GM12878 (cell line): Measurements from ENCODE around the gene RNF34.

ENCODE experiments used
- BCL3 ChIP-seq: IDR thresholded peaks from 2 replicates; pipeline ENCODE4 v1.6.1; 2011; ENCODE audit warnings: borderline replicate concordance, low read depth, mild to moderate bottlenecking, moderate library complexity, low read length; ENCODE audit not compliant: insufficient read depth, poor library complexity, severe bottlenecking
- BHLHE40 ChIP-seq, 2 experiments: fragments of 450-650 bp in 1 of 2; IDR thresholded peaks; 2 replicates each; pipeline ENCODE4 v1.6.1; 2011 to 2017; ENCODE audit warnings: low read depth in 2 of 2, borderline replicate concordance in 1 of 2, improper control_type of control experiment in 1 of 2, low read length in 1 of 2, mild to moderate bottlenecking in 1 of 2
- BRCA1 ChIP-seq: IDR thresholded peaks from 2 replicates; pipeline ENCODE4 v1.6.1; 2011; ENCODE audit warnings: low read depth, low read length, improper control_type of control experiment
- HDAC2 ChIP-seq: fragments of 200-600 bp; sonication (generic); IDR thresholded peaks from 2 replicates; pipeline ENCODE4 v1.6.1; 2017
- POLR2A ChIP-seq: IDR thresholded peaks from 2 replicates; pipeline ENCODE4 v1.6.1; 2011; ENCODE audit warnings: low read depth, mild to moderate bottlenecking, low read length
- RAD51 ChIP-seq: fragments of 450-650 bp; IDR thresholded peaks from 2 replicates; pipeline ENCODE4 v1.6.1; 2016; ENCODE audit warnings: moderate library complexity, mild to moderate bottlenecking, inconsistent platforms
- SREBF1 ChIP-seq: IDR thresholded peaks from 2 replicates; pipeline ENCODE4 v1.6.1; 2012; ENCODE audit warnings: mild to moderate bottlenecking, low read length
- SUPT20H ChIP-seq: IDR thresholded peaks from 2 replicates; pipeline ENCODE4 v1.6.1; 2011; ENCODE audit warnings: low read depth, mild to moderate bottlenecking, low read length, moderate library complexity, borderline replicate concordance; ENCODE audit not compliant: control insufficient read depth
- ZNF274 ChIP-seq: IDR thresholded peaks from one replicate; pipeline ENCODE4 v1.8.0; 2011; ENCODE audit not compliant: insufficient read length, insufficient read depth
- TF ChIP-seq, protein P1 (sequence below), 3 experiments: IDR thresholded peaks in 2 of 3; conservative IDR thresholded peaks in 1 of 3; 2 replicates each; pipeline ENCODE4 v1.5.1; 2011; ENCODE audit warnings: low read depth in 3 of 3, low read length in 3 of 3, mild to moderate bottlenecking in 3 of 3, control low read depth in 2 of 3, moderate library complexity in 2 of 3, inconsistent platforms in 1 of 3, mixed read lengths in 1 of 3; ENCODE audit not compliant: control insufficient read depth in 2 of 3, insufficient read depth in 1 of 3; ENCODE audit errors: extremely low read depth in 1 of 3
- TF ChIP-seq, protein P2 (sequence below): fragments of 450-650 bp; formaldehyde crosslinking; IDR thresholded peaks from 2 replicates; pipeline ENCODE4 v1.5.0; 2022; ENCODE audit warnings: mild to moderate bottlenecking, missing genetic modification characterization
- TF ChIP-seq, protein P3 (sequence below): fragments of 450-650 bp; formaldehyde crosslinking; IDR thresholded peaks from 2 replicates; pipeline ENCODE4 v1.4.0; 2022; ENCODE audit warnings: mild to moderate bottlenecking, moderate library complexity
- TF ChIP-seq, protein P4 (sequence below): IDR thresholded peaks from 2 replicates; pipeline ENCODE4 v1.6.1; 2012; ENCODE audit warnings: low read depth, low read length, improper control_type of control experiment
- TF ChIP-seq, protein P5 (sequence below): fragments of 450-650 bp; IDR thresholded peaks from 2 replicates; pipeline ENCODE4 v1.6.1; 2017; ENCODE audit warnings: borderline replicate concordance

- TF ChIP-seq SUPT20H, result no peak
- no peak for TF ChIP-seq ZNF274
- TF ChIP-seq, protein P1, sequence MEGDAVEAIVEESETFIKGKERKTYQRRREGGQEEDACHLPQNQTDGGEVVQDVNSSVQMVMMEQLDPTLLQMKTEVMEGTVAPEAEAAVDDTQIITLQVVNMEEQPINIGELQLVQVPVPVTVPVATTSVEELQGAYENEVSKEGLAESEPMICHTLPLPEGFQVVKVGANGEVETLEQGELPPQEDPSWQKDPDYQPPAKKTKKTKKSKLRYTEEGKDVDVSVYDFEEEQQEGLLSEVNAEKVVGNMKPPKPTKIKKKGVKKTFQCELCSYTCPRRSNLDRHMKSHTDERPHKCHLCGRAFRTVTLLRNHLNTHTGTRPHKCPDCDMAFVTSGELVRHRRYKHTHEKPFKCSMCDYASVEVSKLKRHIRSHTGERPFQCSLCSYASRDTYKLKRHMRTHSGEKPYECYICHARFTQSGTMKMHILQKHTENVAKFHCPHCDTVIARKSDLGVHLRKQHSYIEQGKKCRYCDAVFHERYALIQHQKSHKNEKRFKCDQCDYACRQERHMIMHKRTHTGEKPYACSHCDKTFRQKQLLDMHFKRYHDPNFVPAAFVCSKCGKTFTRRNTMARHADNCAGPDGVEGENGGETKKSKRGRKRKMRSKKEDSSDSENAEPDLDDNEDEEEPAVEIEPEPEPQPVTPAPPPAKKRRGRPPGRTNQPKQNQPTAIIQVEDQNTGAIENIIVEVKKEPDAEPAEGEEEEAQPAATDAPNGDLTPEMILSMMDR (IDR thresholded peaks at IDR 0.05 in 2 of 3, conservative IDR thresholded peaks at IDR 0.05 in 1 of 3; ENCODE audit: control insufficient read depth in 2 of 3, extremely low read depth in 1 of 3, insufficient read depth in 1 of 3, low read depth in 3 of 3, low read length in 3 of 3), result no peak
- TF ChIP-seq, protein P2, sequence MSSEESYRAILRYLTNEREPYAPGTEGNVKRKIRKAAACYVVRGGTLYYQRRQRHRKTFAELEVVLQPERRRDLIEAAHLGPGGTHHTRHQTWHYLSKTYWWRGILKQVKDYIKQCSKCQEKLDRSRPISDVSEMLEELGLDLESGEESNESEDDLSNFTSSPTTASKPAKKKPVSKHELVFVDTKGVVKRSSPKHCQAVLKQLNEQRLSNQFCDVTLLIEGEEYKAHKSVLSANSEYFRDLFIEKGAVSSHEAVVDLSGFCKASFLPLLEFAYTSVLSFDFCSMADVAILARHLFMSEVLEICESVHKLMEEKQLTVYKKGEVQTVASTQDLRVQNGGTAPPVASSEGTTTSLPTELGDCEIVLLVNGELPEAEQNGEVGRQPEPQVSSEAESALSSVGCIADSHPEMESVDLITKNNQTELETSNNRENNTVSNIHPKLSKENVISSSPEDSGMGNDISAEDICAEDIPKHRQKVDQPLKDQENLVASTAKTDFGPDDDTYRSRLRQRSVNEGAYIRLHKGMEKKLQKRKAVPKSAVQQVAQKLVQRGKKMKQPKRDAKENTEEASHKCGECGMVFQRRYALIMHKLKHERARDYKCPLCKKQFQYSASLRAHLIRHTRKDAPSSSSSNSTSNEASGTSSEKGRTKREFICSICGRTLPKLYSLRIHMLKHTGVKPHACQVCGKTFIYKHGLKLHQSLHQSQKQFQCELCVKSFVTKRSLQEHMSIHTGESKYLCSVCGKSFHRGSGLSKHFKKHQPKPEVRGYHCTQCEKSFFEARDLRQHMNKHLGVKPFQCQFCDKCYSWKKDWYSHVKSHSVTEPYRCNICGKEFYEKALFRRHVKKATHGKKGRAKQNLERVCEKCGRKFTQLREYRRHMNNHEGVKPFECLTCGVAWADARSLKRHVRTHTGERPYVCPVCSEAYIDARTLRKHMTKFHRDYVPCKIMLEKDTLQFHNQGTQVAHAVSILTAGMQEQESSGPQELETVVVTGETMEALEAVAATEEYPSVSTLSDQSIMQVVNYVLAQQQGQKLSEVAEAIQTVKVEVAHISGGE (CRISPR knock-in tag), result no peak
- TF ChIP-seq, protein P3, sequence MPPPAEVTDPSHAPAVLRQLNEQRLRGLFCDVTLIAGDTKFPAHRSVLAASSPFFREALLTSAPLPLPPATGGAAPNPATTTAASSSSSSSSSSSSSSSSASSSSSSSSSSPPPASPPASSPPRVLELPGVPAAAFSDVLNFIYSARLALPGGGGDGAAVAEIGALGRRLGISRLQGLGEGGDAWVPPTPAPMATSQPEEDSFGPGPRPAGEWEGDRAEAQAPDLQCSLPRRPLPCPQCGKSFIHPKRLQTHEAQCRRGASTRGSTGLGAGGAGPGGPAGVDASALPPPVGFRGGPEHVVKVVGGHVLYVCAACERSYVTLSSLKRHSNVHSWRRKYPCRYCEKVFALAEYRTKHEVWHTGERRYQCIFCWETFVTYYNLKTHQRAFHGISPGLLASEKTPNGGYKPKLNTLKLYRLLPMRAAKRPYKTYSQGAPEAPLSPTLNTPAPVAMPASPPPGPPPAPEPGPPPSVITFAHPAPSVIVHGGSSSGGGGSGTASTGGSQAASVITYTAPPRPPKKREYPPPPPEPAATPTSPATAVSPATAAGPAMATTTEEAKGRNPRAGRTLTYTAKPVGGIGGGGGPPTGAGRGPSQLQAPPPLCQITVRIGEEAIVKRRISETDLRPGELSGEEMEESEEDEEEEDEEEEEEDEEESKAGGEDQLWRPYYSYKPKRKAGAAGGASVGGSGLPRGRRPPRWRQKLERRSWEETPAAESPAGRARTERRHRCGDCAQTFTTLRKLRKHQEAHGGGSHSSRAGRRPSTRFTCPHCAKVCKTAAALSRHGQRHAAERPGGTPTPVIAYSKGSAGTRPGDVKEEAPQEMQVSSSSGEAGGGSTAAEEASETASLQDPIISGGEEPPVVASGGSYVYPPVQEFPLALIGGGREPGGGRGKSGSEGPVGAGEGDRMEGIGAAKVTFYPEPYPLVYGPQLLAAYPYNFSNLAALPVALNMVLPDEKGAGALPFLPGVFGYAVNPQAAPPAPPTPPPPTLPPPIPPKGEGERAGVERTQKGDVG (CRISPR knock-in tag), result no peak
- TF ChIP-seq, protein P4, sequence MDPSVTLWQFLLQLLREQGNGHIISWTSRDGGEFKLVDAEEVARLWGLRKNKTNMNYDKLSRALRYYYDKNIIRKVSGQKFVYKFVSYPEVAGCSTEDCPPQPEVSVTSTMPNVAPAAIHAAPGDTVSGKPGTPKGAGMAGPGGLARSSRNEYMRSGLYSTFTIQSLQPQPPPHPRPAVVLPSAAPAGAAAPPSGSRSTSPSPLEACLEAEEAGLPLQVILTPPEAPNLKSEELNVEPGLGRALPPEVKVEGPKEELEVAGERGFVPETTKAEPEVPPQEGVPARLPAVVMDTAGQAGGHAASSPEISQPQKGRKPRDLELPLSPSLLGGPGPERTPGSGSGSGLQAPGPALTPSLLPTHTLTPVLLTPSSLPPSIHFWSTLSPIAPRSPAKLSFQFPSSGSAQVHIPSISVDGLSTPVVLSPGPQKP, result no peak
- no peak for TF ChIP-seq BRCA1
- TF ChIP-seq RAD51, result no peak
- no peak for TF ChIP-seq BHLHE40 (IDR thresholded peaks at IDR 0.05; ENCODE audit: borderline replicate concordance in 1 of 2, low read depth in 2 of 2, low read length in 1 of 2)
- TF ChIP-seq, protein P5, sequence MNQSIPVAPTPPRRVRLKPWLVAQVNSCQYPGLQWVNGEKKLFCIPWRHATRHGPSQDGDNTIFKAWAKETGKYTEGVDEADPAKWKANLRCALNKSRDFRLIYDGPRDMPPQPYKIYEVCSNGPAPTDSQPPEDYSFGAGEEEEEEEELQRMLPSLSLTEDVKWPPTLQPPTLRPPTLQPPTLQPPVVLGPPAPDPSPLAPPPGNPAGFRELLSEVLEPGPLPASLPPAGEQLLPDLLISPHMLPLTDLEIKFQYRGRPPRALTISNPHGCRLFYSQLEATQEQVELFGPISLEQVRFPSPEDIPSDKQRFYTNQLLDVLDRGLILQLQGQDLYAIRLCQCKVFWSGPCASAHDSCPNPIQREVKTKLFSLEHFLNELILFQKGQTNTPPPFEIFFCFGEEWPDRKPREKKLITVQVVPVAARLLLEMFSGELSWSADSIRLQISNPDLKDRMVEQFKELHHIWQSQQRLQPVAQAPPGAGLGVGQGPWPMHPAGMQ, result no peak
- TF ChIP-seq HDAC2, result no peak
- no peak for TF ChIP-seq SREBF1
- no peak for TF ChIP-seq BCL3
- TF ChIP-seq POLR2A, result no peak
These were observed 2.4 kb upstream of the RNF34 start for GRCh38 chr12:121397521-121397920.
